ENCODE data around the gene PLEKHM3.

GRCh38 chr2:208039376-208040110 lies 14.2 kb upstream of the PLEKHM3 start:
- TF ChIP-seq ZNF274 (IDR thresholded peaks at IDR 0.05; ENCODE audit: low read depth, low read length) (no peak), SUZ12 (IDR thresholded peaks at IDR 0.05; ENCODE audit: extremely low read depth, insufficient read depth, insufficient read length) (no peak), YY1 (IDR thresholded peaks at IDR 0.05; ENCODE audit: insufficient read depth, insufficient read length) (no peak)
